Suprapubic skin (tissue), 4 donors: ENCODE measurements around the gene KBTBD7. TPM values are rescaled to one million over a fixed set of nuclear protein-coding genes. Genes with fewer than 3 reads are reported as not detected.

Source experiments
- DNase-seq, 2 donors: peaks; one replicate each; pipeline ENCODE4 v3.0.0-alpha.2; 2019; ENCODE audit warnings: low spot score in 2 of 2
- H3K27ac ChIP-seq: fragments of 200-600 bp; sonication (generic); one replicate; pipeline ENCODE4 v1.5.1; 2019
- H3K27me3 ChIP-seq: fragments of 200-600 bp; sonication (generic); one replicate; pipeline ENCODE4 v1.5.1; 2019
- H3K36me3 ChIP-seq: fragments of 200-600 bp; sonication (generic); one replicate; pipeline ENCODE4 v1.5.1; 2019
- H3K4me1 ChIP-seq: fragments of 200-600 bp; sonication (generic); one replicate; pipeline ENCODE4 v1.5.1; 2019
- H3K4me3 ChIP-seq: fragments of 200-600 bp; sonication (generic); one replicate; pipeline ENCODE4 v1.5.1; 2019; ENCODE audit warnings: mild to moderate bottlenecking
- H3K9me3 ChIP-seq: fragments of 200-600 bp; sonication (generic); one replicate; pipeline ENCODE4 v1.5.1; 2019
- EP300 ChIP-seq: sonication (generic); formaldehyde crosslinking; IDR thresholded peaks from one replicate; pipeline ENCODE4 v1.6.1; 2017; ENCODE audit warnings: antibody characterized with exemption
- POLR2A ChIP-seq, 2 donors: fragments of 450-650 bp; IDR thresholded peaks; one replicate each; pipeline ENCODE4 v1.6.1; 2017; ENCODE audit warnings: antibody characterized with exemption in 2 of 2, mild to moderate bottlenecking in 2 of 2, moderate library complexity in 2 of 2
- POLR2AphosphoS5 ChIP-seq, 3 donors: sonication (generic); formaldehyde crosslinking; IDR thresholded peaks; one replicate each; pipeline ENCODE4 v1.6.1; 2017; ENCODE audit warnings: antibody characterized with exemption in 3 of 3
- WGBS: methylation state at CpG from one replicate; pipeline ENCODE4 v1.1.5; 2018; 5-methylcytosine and 5-hydroxymethylcytosine counted together
- total RNA-seq, 4 donors: library from RNA; depleted of rRNA; stranded (reverse); fragments of >200 nt; gene quantifications; one replicate each; pipeline ENCODE4 v1.1.0, GENCODE V29; 2016
- TF ChIP-seq, protein P1 (sequence below), 2 donors: fragments of 200-600 bp in 1 of 2; fragments of 450-650 bp in 1 of 2; sonication (generic) in 1 of 2; IDR thresholded peaks; one replicate each; pipeline ENCODE4 v1.5.1; 2016 to 2019; ENCODE audit warnings: antibody characterized with exemption in 2 of 2, mild to moderate bottlenecking in 1 of 2, moderate library complexity in 1 of 2

KBTBD7 gene
- total RNA-seq, 4 donors from 2014 or later: 4.5 to 8.0 (median 6.0) TPM

DNA sequence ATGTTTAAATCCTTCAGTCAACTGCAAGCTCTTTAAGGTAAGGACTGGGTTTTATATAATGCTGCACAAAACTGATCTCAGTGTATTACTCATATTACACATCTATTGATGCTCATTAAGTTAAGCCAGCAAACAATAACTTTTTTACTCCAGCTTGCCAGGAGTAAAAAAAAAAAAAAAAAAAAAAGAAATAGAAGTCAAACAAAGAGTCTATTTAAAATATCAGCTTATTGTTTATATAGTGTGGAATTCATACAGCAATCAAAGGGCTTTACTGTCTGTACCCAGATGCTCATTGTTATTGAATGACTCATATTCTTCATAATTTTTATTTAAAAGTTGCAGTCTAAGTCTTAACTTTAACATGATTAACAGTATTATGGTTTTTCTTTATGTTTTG lies 21.8 kb upstream of the KBTBD7 start:
- no peaks in the 10 kb centered on the region for H3K9me3 ChIP-seq
- no peak for TF ChIP-seq POLR2A (IDR thresholded peaks at IDR 0.05)
- DNase-seq: no peak
- H3K27ac ChIP-seq: no peak overlapping the region
- no peaks in the 10 kb centered on the region for H3K27me3 ChIP-seq
- H3K36me3 ChIP-seq: no peaks in the 10 kb centered on the region
- no peak overlapping the region for H3K4me3 ChIP-seq
- H3K4me1 ChIP-seq: no peaks in the 10 kb centered on the region

DNA sequence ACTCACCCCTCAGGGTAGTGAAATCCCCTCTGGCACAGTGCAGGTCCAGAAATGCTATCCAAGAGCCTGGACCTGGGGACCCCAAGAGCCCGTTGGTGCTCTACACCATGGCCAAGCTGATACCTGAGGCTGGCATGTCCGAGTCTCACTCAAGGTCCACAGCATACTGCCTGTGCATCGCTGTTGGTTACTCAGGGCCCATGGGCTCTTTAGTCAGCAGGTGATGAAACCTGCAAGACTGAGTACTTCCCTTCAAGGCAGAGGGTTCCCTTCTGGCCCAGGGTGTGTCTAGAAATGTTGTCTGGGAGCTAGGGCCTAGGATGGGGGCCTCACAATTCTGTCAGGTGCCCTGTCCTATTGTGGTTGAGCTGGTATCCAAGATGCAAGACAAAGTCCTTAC lies 19.6 kb upstream of the KBTBD7 start:
- no peaks in the 10 kb centered on the region for H3K9me3 ChIP-seq
- TF ChIP-seq, protein P1, sequence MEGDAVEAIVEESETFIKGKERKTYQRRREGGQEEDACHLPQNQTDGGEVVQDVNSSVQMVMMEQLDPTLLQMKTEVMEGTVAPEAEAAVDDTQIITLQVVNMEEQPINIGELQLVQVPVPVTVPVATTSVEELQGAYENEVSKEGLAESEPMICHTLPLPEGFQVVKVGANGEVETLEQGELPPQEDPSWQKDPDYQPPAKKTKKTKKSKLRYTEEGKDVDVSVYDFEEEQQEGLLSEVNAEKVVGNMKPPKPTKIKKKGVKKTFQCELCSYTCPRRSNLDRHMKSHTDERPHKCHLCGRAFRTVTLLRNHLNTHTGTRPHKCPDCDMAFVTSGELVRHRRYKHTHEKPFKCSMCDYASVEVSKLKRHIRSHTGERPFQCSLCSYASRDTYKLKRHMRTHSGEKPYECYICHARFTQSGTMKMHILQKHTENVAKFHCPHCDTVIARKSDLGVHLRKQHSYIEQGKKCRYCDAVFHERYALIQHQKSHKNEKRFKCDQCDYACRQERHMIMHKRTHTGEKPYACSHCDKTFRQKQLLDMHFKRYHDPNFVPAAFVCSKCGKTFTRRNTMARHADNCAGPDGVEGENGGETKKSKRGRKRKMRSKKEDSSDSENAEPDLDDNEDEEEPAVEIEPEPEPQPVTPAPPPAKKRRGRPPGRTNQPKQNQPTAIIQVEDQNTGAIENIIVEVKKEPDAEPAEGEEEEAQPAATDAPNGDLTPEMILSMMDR (IDR thresholded peaks at IDR 0.05): no peak
- TF ChIP-seq POLR2A (IDR thresholded peaks at IDR 0.05) (no peak), POLR2AphosphoS5 (IDR thresholded peaks at IDR 0.05) (no peak), EP300 (no peak)
- H3K27ac ChIP-seq: no peak overlapping the region
- no peak for DNase-seq
- no CpG with 5 or more reads among the region's 3 CpGs for WGBS
- H3K27me3 ChIP-seq: no peaks in the 10 kb centered on the region
- no peaks in the 10 kb centered on the region for H3K36me3 ChIP-seq
- no peaks in the 10 kb centered on the region for H3K4me1 ChIP-seq
- no peak overlapping the region for H3K4me3 ChIP-seq

DNA sequence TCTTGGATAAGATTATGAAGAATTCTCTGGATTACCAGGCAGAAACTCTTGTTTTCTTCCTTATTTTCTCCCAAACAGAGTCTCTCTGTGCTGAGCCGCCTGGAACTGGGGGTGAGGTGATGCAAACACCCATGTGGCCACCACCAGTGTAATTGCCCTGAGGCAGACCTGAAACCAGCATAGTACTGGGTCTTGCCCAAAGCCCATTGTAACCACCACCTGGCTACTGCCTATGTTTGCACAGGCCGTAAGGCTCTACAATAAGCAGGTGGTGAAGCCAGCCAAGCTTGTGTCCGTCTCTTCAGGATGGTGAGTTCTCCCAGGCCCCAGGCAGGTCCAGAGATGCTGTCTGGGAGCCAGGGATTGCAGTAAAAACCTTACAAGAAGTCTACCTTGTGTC lies 18.9 kb upstream of the KBTBD7 start:
- WGBS: 87% methylated on average over 3 of the region's 3 CpGs
- no peaks in the 10 kb centered on the region for H3K27me3 ChIP-seq
- no peak overlapping the region for H3K4me3 ChIP-seq
- H3K9me3 ChIP-seq: no peaks in the 10 kb centered on the region
- TF ChIP-seq POLR2AphosphoS5 (IDR thresholded peaks at IDR 0.05) (no peak), EP300 (no peak), POLR2A (IDR thresholded peaks at IDR 0.05) (no peak)
- TF ChIP-seq, protein P1 (IDR thresholded peaks at IDR 0.05): no peak
- no peak overlapping the region for H3K27ac ChIP-seq
- H3K36me3 ChIP-seq: no peaks in the 10 kb centered on the region
- DNase-seq: no peak
- no peaks in the 10 kb centered on the region for H3K4me1 ChIP-seq

DNA sequence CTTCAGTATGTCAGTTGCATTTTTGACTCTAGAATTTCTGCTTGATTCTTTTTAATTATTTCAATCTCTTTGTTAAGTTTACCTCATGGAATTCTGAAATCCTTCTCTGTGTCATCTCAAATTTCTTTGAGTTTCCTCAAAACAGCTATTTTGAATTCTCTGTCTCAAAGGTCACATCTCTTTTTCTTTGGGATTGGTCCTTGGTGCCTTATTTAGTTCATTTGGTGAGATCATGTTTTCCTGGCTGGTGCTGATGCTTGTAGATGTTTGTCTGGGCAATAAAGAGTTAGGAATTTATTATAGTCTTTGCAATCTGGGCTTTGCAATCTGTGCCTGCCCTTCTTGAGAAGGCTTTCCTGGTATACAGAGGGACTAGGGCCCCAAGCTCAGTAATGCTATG lies 18.5 kb upstream of the KBTBD7 start:
- H3K4me1 ChIP-seq: no peaks in the 10 kb centered on the region
- TF ChIP-seq, protein P1 (IDR thresholded peaks at IDR 0.05): no peak
- TF ChIP-seq POLR2A (IDR thresholded peaks at IDR 0.05) (no peak), POLR2AphosphoS5 (IDR thresholded peaks at IDR 0.05) (no peak), EP300 (no peak)
- H3K4me3 ChIP-seq: no peak overlapping the region
- H3K27ac ChIP-seq: no peak overlapping the region
- no peak for DNase-seq
- peaks cover under 1% of the 10 kb centered on the region for H3K9me3 ChIP-seq
- H3K36me3 ChIP-seq: no peaks in the 10 kb centered on the region
- H3K27me3 ChIP-seq: no peaks in the 10 kb centered on the region

DNA sequence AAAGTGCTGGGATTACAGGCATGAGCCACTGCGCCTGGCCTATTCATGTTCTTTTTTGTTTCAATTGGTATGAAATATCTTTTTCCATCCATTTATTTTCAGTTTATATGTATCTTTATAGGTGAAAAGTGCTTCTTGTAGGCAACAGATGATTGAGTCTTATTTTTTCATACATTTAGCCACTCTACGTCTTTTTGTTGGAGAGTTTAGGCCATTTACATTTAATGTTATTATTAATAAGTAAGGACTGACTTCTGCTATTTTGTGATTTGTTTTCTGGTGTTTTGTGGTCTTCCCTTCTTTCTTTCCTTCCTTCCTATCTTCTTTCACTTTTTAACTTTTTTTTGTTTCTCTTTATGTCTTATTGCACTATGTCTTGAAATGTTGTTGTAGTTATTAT lies 16.7 kb upstream of the KBTBD7 start:
- no peak overlapping the region for H3K4me3 ChIP-seq
- H3K36me3 ChIP-seq: no peaks in the 10 kb centered on the region
- DNase-seq: no peak
- H3K4me1 ChIP-seq: no peaks in the 10 kb centered on the region
- TF ChIP-seq POLR2A (IDR thresholded peaks at IDR 0.05): no peak
- TF ChIP-seq, protein P1 (IDR thresholded peaks at IDR 0.05): no peak
- no peak for TF ChIP-seq POLR2AphosphoS5 (IDR thresholded peaks at IDR 0.05)
- no peak for TF ChIP-seq EP300
- H3K9me3 ChIP-seq: peaks cover 4% of the 10 kb centered on the region
- WGBS: 98% methylated on average over 2 of the region's 2 CpGs
- H3K27me3 ChIP-seq: no peaks in the 10 kb centered on the region
- H3K27ac ChIP-seq: no peak overlapping the region

DNA sequence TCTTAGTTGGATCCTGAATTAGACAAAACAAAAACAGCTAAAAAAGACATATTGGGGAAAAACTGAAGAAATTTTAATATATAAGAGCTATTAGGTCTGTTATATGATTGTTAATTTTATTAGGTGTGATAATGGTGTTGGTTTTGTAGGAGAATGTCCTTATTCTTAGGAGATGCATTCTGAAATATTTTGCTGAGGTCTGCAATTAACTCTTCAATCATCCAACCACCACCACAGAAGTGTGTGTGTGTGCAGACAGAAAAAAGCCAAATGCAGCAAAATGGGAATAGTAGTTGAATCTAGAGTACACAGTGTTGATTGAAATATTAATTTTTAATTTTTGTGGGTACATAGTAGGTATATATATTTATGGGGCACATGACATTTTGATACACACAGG lies 12.1 kb upstream of the KBTBD7 start:
- DNase-seq: no peak
- no peaks in the 10 kb centered on the region for H3K4me1 ChIP-seq
- no peak overlapping the region for H3K27ac ChIP-seq
- peaks cover 4% of the 10 kb centered on the region for H3K9me3 ChIP-seq
- TF ChIP-seq, protein P1 (IDR thresholded peaks at IDR 0.05): no peak
- no peak for TF ChIP-seq POLR2AphosphoS5 (IDR thresholded peaks at IDR 0.05)
- no peak for TF ChIP-seq EP300
- TF ChIP-seq POLR2A (IDR thresholded peaks at IDR 0.05): no peak
- no peaks in the 10 kb centered on the region for H3K36me3 ChIP-seq
- no peaks in the 10 kb centered on the region for H3K27me3 ChIP-seq
- H3K4me3 ChIP-seq: no peak overlapping the region
